ENCODE data around the gene INTS3.
A peak's percentile ranks its signal among the peaks of the same experiment; 100 is the strongest.
"Not testable (repeated sequence)": the region's sequence is repeated elsewhere in the genome, so short reads cannot be mapped to it uniquely, and the experiment has no call there.

INTS3 gene

GRCh38 chr1:153711026-153711425 is 16.8 kb upstream of the INTS3 start:
- H3K27me3 ChIP-seq (ENCODE audit: control insufficient read depth, insufficient read depth, low read length): no peaks in the 10 kb centered on the region
- H3K9me3 ChIP-seq (ENCODE audit: control insufficient read depth, insufficient read depth, low read length): no peaks in the 10 kb centered on the region
- DNase-seq (ENCODE audit: low read depth, low spot score): no peak
- H3K4me1 ChIP-seq (ENCODE audit: control insufficient read depth, insufficient read depth, low read length): no peaks in the 10 kb centered on the region
- no peaks in the 10 kb centered on the region for H3K36me3 ChIP-seq (ENCODE audit: control insufficient read depth, insufficient read depth, low read length)
- WGBS (ENCODE audit: insufficient coverage, insufficient read length): no CpG with 5 or more reads among the region's 7 CpGs
- no peak overlapping the region for H3K27ac ChIP-seq (ENCODE audit: low read length)
- no peak overlapping the region for H3K4me3 ChIP-seq (ENCODE audit: low read length)

GRCh38 chr1:153716211-153716610 is 11.6 kb upstream of the INTS3 start:
- H3K36me3 ChIP-seq (ENCODE audit: control insufficient read depth, insufficient read depth, low read length); H3K27ac ChIP-seq (ENCODE audit: low read length); H3K4me3 ChIP-seq (ENCODE audit: low read length); H3K27me3 ChIP-seq (ENCODE audit: control insufficient read depth, insufficient read depth, low read length); DNase-seq (ENCODE audit: low read depth, low spot score); H3K9me3 ChIP-seq (ENCODE audit: control insufficient read depth, insufficient read depth, low read length); H3K4me1 ChIP-seq (ENCODE audit: control insufficient read depth, insufficient read depth, low read length): not testable (repeated sequence)
- WGBS (ENCODE audit: insufficient coverage, insufficient read length): no CpG with 5 or more reads among the region's 5 CpGs

GRCh38 chr1:153717330-153717729 is 10.5 kb upstream of the INTS3 start:
- no CpG with 5 or more reads among the region's 3 CpGs for WGBS (ENCODE audit: insufficient coverage, insufficient read length)
- H3K4me1 ChIP-seq (ENCODE audit: control insufficient read depth, insufficient read depth, low read length): no peaks in the 10 kb centered on the region
- no peak for DNase-seq (ENCODE audit: low read depth, low spot score)

GRCh38 chr1:153723687-153724086 is 4.2 kb upstream of the INTS3 start:
- no peak overlapping the region for H3K4me3 ChIP-seq (ENCODE audit: low read length)
- WGBS (ENCODE audit: insufficient coverage, insufficient read length): no CpG with 5 or more reads among the region's 3 CpGs
- H3K27ac ChIP-seq (ENCODE audit: low read length): no peak overlapping the region
- H3K27me3 ChIP-seq (ENCODE audit: control insufficient read depth, insufficient read depth, low read length): no peaks in the 10 kb centered on the region
- H3K4me1 ChIP-seq (ENCODE audit: control insufficient read depth, insufficient read depth, low read length): 0 out of 2 replicates have a peak, but pooled peaks cover 2% of the 10 kb centered on the region
- DNase-seq (ENCODE audit: low read depth, low spot score): no peak
- H3K36me3 ChIP-seq (ENCODE audit: control insufficient read depth, insufficient read depth, low read length): no peaks in the 10 kb centered on the region
- no peaks in the 10 kb centered on the region for H3K9me3 ChIP-seq (ENCODE audit: control insufficient read depth, insufficient read depth, low read length)

More at GRCh38 chr1:153717330-153717729, 10.5 kb upstream of the INTS3 start:
- Histone ChIP-seq H3K36me3 (ENCODE audit: control insufficient read depth, insufficient read depth, low read length) (no peaks in the 10 kb centered on the region), H3K4me3 (ENCODE audit: low read length) (no peak overlapping the region), H3K9me3 (ENCODE audit: control insufficient read depth, insufficient read depth, low read length) (no peaks in the 10 kb centered on the region), H3K27ac (ENCODE audit: low read length) (no peak overlapping the region), H3K27me3 (ENCODE audit: control insufficient read depth, insufficient read depth, low read length) (no peaks in the 10 kb centered on the region)

- not testable (repeated sequence) for H3K4me3 ChIP-seq (ENCODE audit: low read length); H3K27me3 ChIP-seq (ENCODE audit: control insufficient read depth, insufficient read depth, low read length); H3K36me3 ChIP-seq (ENCODE audit: control insufficient read depth, insufficient read depth, low read length); H3K9me3 ChIP-seq (ENCODE audit: control insufficient read depth, insufficient read depth, low read length); DNase-seq (ENCODE audit: low read depth, low spot score); H3K4me1 ChIP-seq (ENCODE audit: control insufficient read depth, insufficient read depth, low read length); H3K27ac ChIP-seq (ENCODE audit: low read length)
- no CpG with 5 or more reads among the region's 4 CpGs for WGBS (ENCODE audit: insufficient coverage, insufficient read length)
Measured at GRCh38 chr1:153724634-153725033, 3.2 kb upstream of the INTS3 start.

- Histone ChIP-seq H3K4me3 (ENCODE audit: low read length) (peak overlapping the region; percentile 76), H3K9me3 (ENCODE audit: control insufficient read depth, insufficient read depth, low read length) (no peaks in the 10 kb centered on the region), H3K36me3 (ENCODE audit: control insufficient read depth, insufficient read depth, low read length) (no peaks in the 10 kb centered on the region), H3K27ac (ENCODE audit: low read length) (no peak overlapping the region), H3K4me1 (ENCODE audit: control insufficient read depth, insufficient read depth, low read length) (0 out of 2 replicates have a peak, but pooled peaks cover 2% of the 10 kb centered on the region), H3K27me3 (ENCODE audit: control insufficient read depth, insufficient read depth, low read length) (no peaks in the 10 kb centered on the region)
- no CpG with 5 or more reads among the region's 19 CpGs for WGBS (ENCODE audit: insufficient coverage, insufficient read length)
- DNase-seq (ENCODE audit: low read depth, low spot score): no peak
Measured at GRCh38 chr1:153728305-153729066, 636 bp downstream of the INTS3 start.

- no peak for DNase-seq (ENCODE audit: low read depth, low spot score)
- no peaks in the 10 kb centered on the region for H3K36me3 ChIP-seq (ENCODE audit: control insufficient read depth, insufficient read depth, low read length)
- H3K27me3 ChIP-seq (ENCODE audit: control insufficient read depth, insufficient read depth, low read length): no peaks in the 10 kb centered on the region
- H3K27ac ChIP-seq (ENCODE audit: low read length): no peak overlapping the region
- H3K9me3 ChIP-seq (ENCODE audit: control insufficient read depth, insufficient read depth, low read length): no peaks in the 10 kb centered on the region
- WGBS (ENCODE audit: insufficient coverage, insufficient read length): no CpG with 5 or more reads among the region's 5 CpGs
- no peak overlapping the region for H3K4me3 ChIP-seq (ENCODE audit: low read length)
- 0 out of 2 replicates have a peak, but pooled peaks cover 2% of the 10 kb centered on the region for H3K4me1 ChIP-seq (ENCODE audit: control insufficient read depth, insufficient read depth, low read length)
Measured at GRCh38 chr1:153730468-153730988, 2.7 kb downstream of the INTS3 start.

- WGBS (ENCODE audit: insufficient coverage, insufficient read length): no CpG with 5 or more reads among the region's 1 CpG
- Histone ChIP-seq H3K36me3 (ENCODE audit: control insufficient read depth, insufficient read depth, low read length) (no peaks in the 10 kb centered on the region), H3K4me1 (ENCODE audit: control insufficient read depth, insufficient read depth, low read length) (no peaks in the 10 kb centered on the region), H3K4me3 (ENCODE audit: low read length) (no peak overlapping the region), H3K27ac (ENCODE audit: low read length) (no peak overlapping the region), H3K27me3 (ENCODE audit: control insufficient read depth, insufficient read depth, low read length) (no peaks in the 10 kb centered on the region), H3K9me3 (ENCODE audit: control insufficient read depth, insufficient read depth, low read length) (no peaks in the 10 kb centered on the region)
- no peak for DNase-seq (ENCODE audit: low read depth, low spot score)
Measured at GRCh38 chr1:153733970-153734369, 6.1 kb downstream of the INTS3 start.

GRCh38 chr1:153734396-153735089 is 6.7 kb downstream of the INTS3 start:
- Histone ChIP-seq H3K4me3 (ENCODE audit: low read length) (no peak overlapping the region), H3K36me3 (ENCODE audit: control insufficient read depth, insufficient read depth, low read length) (no peaks in the 10 kb centered on the region), H3K27ac (ENCODE audit: low read length) (no peak overlapping the region), H3K9me3 (ENCODE audit: control insufficient read depth, insufficient read depth, low read length) (no peaks in the 10 kb centered on the region), H3K4me1 (ENCODE audit: control insufficient read depth, insufficient read depth, low read length) (no peaks in the 10 kb centered on the region), H3K27me3 (ENCODE audit: control insufficient read depth, insufficient read depth, low read length) (no peaks in the 10 kb centered on the region)
- no peak for DNase-seq (ENCODE audit: low read depth, low spot score)
- WGBS (ENCODE audit: insufficient coverage, insufficient read length): no CpG with 5 or more reads among the region's 3 CpGs

- no peaks in the 10 kb centered on the region for H3K27me3 ChIP-seq (ENCODE audit: control insufficient read depth, insufficient read depth, low read length)
- H3K4me1 ChIP-seq (ENCODE audit: control insufficient read depth, insufficient read depth, low read length): no peaks in the 10 kb centered on the region
- no CpG with 5 or more reads among the region's 3 CpGs for WGBS (ENCODE audit: insufficient coverage, insufficient read length)
Measured at GRCh38 chr1:153735090-153735420, 7.2 kb downstream of the INTS3 start.

More at GRCh38 chr1:153735090-153735420, 7.2 kb downstream of the INTS3 start:
- DNase-seq (ENCODE audit: low read depth, low spot score): no peak
- Histone ChIP-seq H3K27ac (ENCODE audit: low read length) (no peak overlapping the region), H3K9me3 (ENCODE audit: control insufficient read depth, insufficient read depth, low read length) (no peaks in the 10 kb centered on the region), H3K36me3 (ENCODE audit: control insufficient read depth, insufficient read depth, low read length) (no peaks in the 10 kb centered on the region), H3K4me3 (ENCODE audit: low read length) (no peak overlapping the region)

Measured in iPS DF 6.9 (cell line).